Stomach (tissue), 9 donors: ENCODE measurements around the gene ARTN. TPM values are rescaled to one million over a fixed set of nuclear protein-coding genes. Genes with fewer than 3 reads are reported as not detected.

Source experiments
- DNase-seq, 2 donors: peaks; one replicate each; pipeline versions ENCODE4 v3.0.0 to v3.0.0-alpha.2; 2013 to 2019
- H3K27ac ChIP-seq, 5 donors: fragments of 200-600 bp in 4 of 5; sonication (generic) in 4 of 5; one replicate each; pipeline ENCODE4 v1.5.1; 2013 to 2019; ENCODE audit warnings: mild to moderate bottlenecking in 1 of 5, moderate library complexity in 1 of 5
- H3K27me3 ChIP-seq, 3 donors: fragments of 200-600 bp; sonication (generic); one replicate each; pipeline ENCODE4 v1.5.1; 2017 to 2019; ENCODE audit warnings: mixed run types in 1 of 3
- H3K36me3 ChIP-seq, 4 donors: fragments of 200-600 bp; sonication (generic); 1 replicate in 3 of 4; 2 replicates in 1 of 4; pipeline ENCODE4 v1.5.1; 2016 to 2019
- H3K4me1 ChIP-seq, 4 donors: fragments of 200-600 bp; sonication (generic); one replicate each; pipeline ENCODE4 v1.5.1; 2016 to 2019
- H3K4me3 ChIP-seq, 4 donors: fragments of 200-600 bp; sonication (generic) in 3 of 4; one replicate each; pipeline ENCODE4 v1.5.1; 2016 to 2019; ENCODE audit warnings: mild to moderate bottlenecking in 1 of 4
- H3K9me3 ChIP-seq, 4 donors: fragments of 200-600 bp; sonication (generic); one replicate each; pipeline ENCODE4 v1.5.1; 2016 to 2019
- CTCF ChIP-seq, 7 experiments: fragments of 450-650 bp in 4 of 7; fragments of 200-600 bp in 3 of 7; sonication (generic) in 3 of 7; IDR thresholded peaks; one replicate each; pipeline ENCODE4 v1.5.1; 2016 to 2019; ENCODE audit warnings: antibody characterized with exemption in 7 of 7, control low read depth in 2 of 7, mild to moderate bottlenecking in 1 of 7
- EP300 ChIP-seq: sonication (generic); formaldehyde crosslinking; IDR thresholded peaks from one replicate; pipeline ENCODE4 v1.6.1; 2017; ENCODE audit warnings: antibody characterized with exemption
- POLR2A ChIP-seq, 4 donors: fragments of 450-650 bp; IDR thresholded peaks; one replicate each; pipeline ENCODE4 v1.6.1; 2016; ENCODE audit warnings: antibody characterized with exemption in 4 of 4, control low read depth in 2 of 4, mild to moderate bottlenecking in 1 of 4, moderate library complexity in 1 of 4
- POLR2AphosphoS5 ChIP-seq, 3 donors: sonication (generic); formaldehyde crosslinking; IDR thresholded peaks; one replicate each; pipeline ENCODE4 v1.6.1; 2016; ENCODE audit warnings: antibody characterized with exemption in 3 of 3
- WGBS, 5 donors: extraction: QIAGEN DNeasy Blood & Tissue Kit in 3 of 5; methylation state at CpG; one replicate each; pipeline versions ENCODE4 v1.1.5 to v1.1.7; 2013 to 2018; 5-methylcytosine and 5-hydroxymethylcytosine counted together
- intact Hi-C: fragments of 100-400 bp; cut with DNase I; formaldehyde crosslinking; loops from one replicate; pipeline ENCODE4 v1.15.1; 2023; ENCODE audit warnings: low total_unique reads
- polyA plus RNA-seq, 3 donors: library from polyadenylated mRNA; stranded (reverse); fragments of 200-250 nt; gene quantifications; one replicate each; pipeline ENCODE4 v1.2.3, GENCODE V29; 2013
- total RNA-seq, 5 donors: library from RNA; depleted of rRNA; stranded (reverse); fragments of >200 nt; gene quantifications; one replicate each; pipeline versions ENCODE4 v1.1.0 to v1.2.3, GENCODE V29; 2014 to 2016
- donor health status: healthy with polysubstance abuse.
- donor health status: Bipolar disorder and iron deficiency.
- donor health status: healthy.

The ARTN gene
- total and polyA plus RNA-seq, 8 donors, result 0.44 to 4.8 (median 2.6) TPM; not detected in 4

GRCh38 chr1:43936431-43937151, 3.0 kb downstream of the ARTN start:
- Histone ChIP-seq H3K4me1 (peaks cover 29 to 46% (median 40%) of the 10 kb centered on the region in 4 donors), H3K36me3 (no peaks in the 10 kb centered on the region), H3K27ac (peak overlapping the region in 2 of 5 donors; percentile 56 to 76), H3K9me3 (no peaks in the 10 kb centered on the region), H3K27me3 (peaks cover 0 to 26% (median 25%) of the 10 kb centered on the region in 3 donors), H3K4me3 (peak overlapping the region; percentile 54 to 60 (median 57))
- TF ChIP-seq CTCF (IDR thresholded peaks at IDR 0.05), result peak in 2 of 7 experiments; percentile 5 to 11
- no peak for TF ChIP-seq POLR2AphosphoS5 (IDR thresholded peaks at IDR 0.05)
- no peak for TF ChIP-seq EP300
- 9 to 83% (median 14%) methylated on average over 1 to 56 of the region's 56 CpGs for WGBS, 5 donors
- peak; percentile 45 to 83 for DNase-seq
- intact Hi-C loops, result no loop called here

- Histone ChIP-seq H3K9me3 (no peaks in the 10 kb centered on the region), H3K4me1 (peaks cover 29 to 46% (median 40%) of the 10 kb centered on the region in 4 donors), H3K27me3 (peaks cover 0 to 26% (median 25%) of the 10 kb centered on the region in 3 donors), H3K4me3 (peak overlapping the region in 1 of 4 donors; percentile 60), H3K36me3 (no peaks in the 10 kb centered on the region), H3K27ac (no peak overlapping the region)
- 68 to 76% (median 74%) methylated on average over 7 to 8 of the region's 8 CpGs for WGBS, 5 donors
- TF ChIP-seq POLR2AphosphoS5 (IDR thresholded peaks at IDR 0.05) (no peak), POLR2A (IDR thresholded peaks at IDR 0.05) (no peak), CTCF (IDR thresholded peaks at IDR 0.05) (no peak), EP300 (no peak)
- no peak for DNase-seq
- intact Hi-C loops, result no loop called here
Measured at GRCh38 chr1:43937179-43937865, 3.7 kb downstream of the ARTN start.

GRCh38 chr1:43938383-43938782, 4.8 kb downstream of the ARTN start:
- TF ChIP-seq CTCF (IDR thresholded peaks at IDR 0.05) (no peak), POLR2AphosphoS5 (IDR thresholded peaks at IDR 0.05) (no peak), POLR2A (IDR thresholded peaks at IDR 0.05) (no peak), EP300 (no peak)
- Histone ChIP-seq H3K27ac (no peak overlapping the region), H3K27me3 (peaks cover 0 to 21% (median 17%) of the 10 kb centered on the region in 3 donors), H3K9me3 (no peaks in the 10 kb centered on the region), H3K4me3 (no peak overlapping the region), H3K36me3 (no peaks in the 10 kb centered on the region), H3K4me1 (peaks cover 23 to 39% (median 32%) of the 10 kb centered on the region in 4 donors)
- intact Hi-C loops, result no loop called here
- DNase-seq, result no peak
- WGBS, 5 donors, result 85 to 94% (median 88%) methylated on average over 10 of the region's 10 CpGs

GRCh38 chr1:43938892-43939587, 5.4 kb downstream of the ARTN start:
- intact Hi-C loops, result no loop called here
- Histone ChIP-seq H3K4me1 (peaks cover 17 to 34% (median 25%) of the 10 kb centered on the region in 4 donors), H3K36me3 (no peaks in the 10 kb centered on the region), H3K27ac (no peak overlapping the region), H3K4me3 (no peak overlapping the region), H3K27me3 (peaks cover 0 to 14% (median 10%) of the 10 kb centered on the region in 3 donors), H3K9me3 (no peaks in the 10 kb centered on the region)
- DNase-seq, result no peak
- no peak for TF ChIP-seq POLR2A (IDR thresholded peaks at IDR 0.05)
- no peak for TF ChIP-seq CTCF (IDR thresholded peaks at IDR 0.05)
- no peak for TF ChIP-seq EP300
- TF ChIP-seq POLR2AphosphoS5 (IDR thresholded peaks at IDR 0.05), result no peak
- WGBS, 5 donors, result 72 to 88% (median 76%) methylated on average over 3 of the region's 3 CpGs
